Parathyroid adenoma (tissue), 2 donors: Measurements from ENCODE around the gene TSHZ2.

ENCODE experiments used
- H2AFZ ChIP-seq: fragments of 300-600 bp; sonication (generic); one replicate; pipeline ENCODE4 v1.7.0; 2017; ENCODE audit warnings: antibody characterized with exemption, mild to moderate bottlenecking
- H3K27ac ChIP-seq: fragments of 300-600 bp; sonication (generic); one replicate; pipeline ENCODE4 v1.7.0; 2017
- H3K27me3 ChIP-seq: fragments of 300-600 bp; sonication (generic); one replicate; pipeline ENCODE4 v1.7.0; 2017; ENCODE audit warnings: low read length; ENCODE audit not compliant: control insufficient read depth, insufficient read depth
- H3K36me3 ChIP-seq: fragments of 300-600 bp; sonication (generic); one replicate; pipeline ENCODE4 v1.7.0; 2017; ENCODE audit warnings: low read length; ENCODE audit not compliant: control insufficient read depth, insufficient read depth
- H3K4me1 ChIP-seq: fragments of 300-600 bp; sonication (generic); one replicate; pipeline ENCODE4 v1.7.0; 2017; ENCODE audit warnings: control low read depth
- H3K4me2 ChIP-seq: fragments of 300-600 bp; sonication (generic); one replicate; pipeline ENCODE4 v1.7.0; 2017; ENCODE audit warnings: low read length
- H3K4me3 ChIP-seq: fragments of 300-600 bp; sonication (generic); one replicate; pipeline ENCODE4 v1.7.0; 2017; ENCODE audit warnings: low read depth, low read length
- H3K79me2 ChIP-seq: fragments of 300-600 bp; sonication (generic); one replicate; pipeline ENCODE4 v1.7.0; 2017; ENCODE audit warnings: control low read depth
- H3K9ac ChIP-seq: fragments of 300-600 bp; sonication (generic); one replicate; pipeline ENCODE4 v1.7.0; 2017; ENCODE audit warnings: mild to moderate bottlenecking
- H3K9me3 ChIP-seq: fragments of 300-600 bp; sonication (generic); one replicate; pipeline ENCODE4 v1.7.0; 2017; ENCODE audit warnings: low read length; ENCODE audit not compliant: control insufficient read depth
- CTCF ChIP-seq: fragments of 300-600 bp; sonication (generic); IDR thresholded peaks from one replicate; pipeline ENCODE4 v1.7.0; 2017; ENCODE audit warnings: antibody characterized with exemption, mild to moderate bottlenecking
- donor health status: primary hyperparathyroidism.

Gene TSHZ2

GRCh38 chr20:53069132-53069531, 97.0 kb downstream of the TSHZ2 start:
- H3K4me2 ChIP-seq, result no peak overlapping the region
- TF ChIP-seq CTCF, result no peak
- H2AFZ ChIP-seq, result no peak overlapping the region
- no peaks in the 10 kb centered on the region for H3K36me3 ChIP-seq
- no peaks in the 10 kb centered on the region for H3K79me2 ChIP-seq
- H3K4me1 ChIP-seq, result no peaks in the 10 kb centered on the region
- H3K9me3 ChIP-seq, result no peaks in the 10 kb centered on the region
- H3K9ac ChIP-seq, result no peak overlapping the region
- H3K27me3 ChIP-seq, result no peaks in the 10 kb centered on the region
- H3K27ac ChIP-seq, result no peak overlapping the region
- no peak overlapping the region for H3K4me3 ChIP-seq

- no peak for TF ChIP-seq CTCF
- no peaks in the 10 kb centered on the region for H3K4me1 ChIP-seq
- H3K4me2 ChIP-seq, result no peak overlapping the region
- H3K9ac ChIP-seq, result no peak overlapping the region
- no peaks in the 10 kb centered on the region for H3K9me3 ChIP-seq
- H2AFZ ChIP-seq, result no peak overlapping the region
- H3K27me3 ChIP-seq, result no peaks in the 10 kb centered on the region
- H3K27ac ChIP-seq, result no peak overlapping the region
- no peak overlapping the region for H3K4me3 ChIP-seq
- H3K79me2 ChIP-seq, result no peaks in the 10 kb centered on the region
- H3K36me3 ChIP-seq, result no peaks in the 10 kb centered on the region
Measured at GRCh38 chr20:53070224-53070623, 98.1 kb downstream of the TSHZ2 start.

GRCh38 chr20:53070706-53071392, 98.7 kb downstream of the TSHZ2 start:
- no peaks in the 10 kb centered on the region for H3K4me1 ChIP-seq
- no peak overlapping the region for H2AFZ ChIP-seq
- no peaks in the 10 kb centered on the region for H3K9me3 ChIP-seq
- H3K79me2 ChIP-seq, result no peaks in the 10 kb centered on the region
- no peak overlapping the region for H3K4me3 ChIP-seq
- TF ChIP-seq CTCF, result no peak
- H3K27ac ChIP-seq, result peak overlapping the region; percentile 9
- no peak overlapping the region for H3K9ac ChIP-seq
- H3K27me3 ChIP-seq, result no peaks in the 10 kb centered on the region
- no peaks in the 10 kb centered on the region for H3K36me3 ChIP-seq
- H3K4me2 ChIP-seq, result no peak overlapping the region

GRCh38 chr20:53071833-53072232, 99.7 kb downstream of the TSHZ2 start:
- no peaks in the 10 kb centered on the region for H3K36me3 ChIP-seq
- TF ChIP-seq CTCF, result no peak
- H3K4me1 ChIP-seq, result no peaks in the 10 kb centered on the region
- no peak overlapping the region for H3K4me3 ChIP-seq
- H3K27me3 ChIP-seq, result no peaks in the 10 kb centered on the region
- no peaks in the 10 kb centered on the region for H3K9me3 ChIP-seq
- no peak overlapping the region for H3K9ac ChIP-seq
- no peak overlapping the region for H3K4me2 ChIP-seq
- no peaks in the 10 kb centered on the region for H3K79me2 ChIP-seq
- no peak overlapping the region for H3K27ac ChIP-seq
- H2AFZ ChIP-seq, result no peak overlapping the region

GRCh38 chr20:53072923-53073579, 100.9 kb downstream of the TSHZ2 start:
- no peak overlapping the region for H3K4me2 ChIP-seq
- H3K27me3 ChIP-seq, result no peaks in the 10 kb centered on the region
- H3K36me3 ChIP-seq, result no peaks in the 10 kb centered on the region
- no peak for TF ChIP-seq CTCF
- H3K9me3 ChIP-seq, result no peaks in the 10 kb centered on the region
- no peaks in the 10 kb centered on the region for H3K4me1 ChIP-seq
- H3K9ac ChIP-seq, result no peak overlapping the region
- H3K79me2 ChIP-seq, result no peaks in the 10 kb centered on the region
- no peak overlapping the region for H3K4me3 ChIP-seq
- H3K27ac ChIP-seq, result no peak overlapping the region
- no peak overlapping the region for H2AFZ ChIP-seq
